SU-DHL-6 (cell line): Measurements from ENCODE around the gene TCF12.

Experiments used
- EZH2phosphoT487 ChIP-seq: fragments of 200-600 bp; sonication (generic), shearing (Covaris generic); conservative IDR thresholded peaks from 2 replicates; pipeline ENCODE4 v1.6.1; 2018; ENCODE audit warnings: mild to moderate bottlenecking, antibody characterized with exemption, low read length, moderate library complexity, mixed read lengths
- TF ChIP-seq, protein P1 (sequence below): fragments of 200-600 bp; sonication (generic); IDR thresholded peaks from one replicate; pipeline ENCODE4 v1.5.1; 2017; ENCODE audit warnings: antibody characterized with exemption, mild to moderate bottlenecking, low read length, moderate library complexity; ENCODE audit not compliant: insufficient read depth, poor library complexity, severe bottlenecking

DNA sequence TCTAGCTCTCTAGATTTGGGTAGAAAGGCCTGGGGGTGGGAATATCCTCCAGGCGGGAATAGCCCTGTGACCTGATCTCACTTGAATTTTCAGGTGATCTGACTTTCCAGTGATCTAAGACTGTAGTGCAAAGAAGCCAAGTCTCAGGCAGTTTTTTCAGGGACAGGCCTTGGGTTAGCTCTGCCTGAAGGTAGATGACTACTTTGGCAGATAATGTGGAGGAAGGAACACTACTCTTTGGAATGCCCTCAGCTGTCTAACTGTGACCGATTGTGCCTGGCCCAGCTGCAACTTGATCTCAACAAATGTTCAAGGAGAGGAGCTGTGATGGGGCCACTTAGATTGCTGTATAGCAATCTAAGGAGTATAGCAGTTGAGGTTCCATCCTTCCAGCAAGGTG lies 193.7 kb downstream of the TCF12 start:
- TF ChIP-seq, protein P1, sequence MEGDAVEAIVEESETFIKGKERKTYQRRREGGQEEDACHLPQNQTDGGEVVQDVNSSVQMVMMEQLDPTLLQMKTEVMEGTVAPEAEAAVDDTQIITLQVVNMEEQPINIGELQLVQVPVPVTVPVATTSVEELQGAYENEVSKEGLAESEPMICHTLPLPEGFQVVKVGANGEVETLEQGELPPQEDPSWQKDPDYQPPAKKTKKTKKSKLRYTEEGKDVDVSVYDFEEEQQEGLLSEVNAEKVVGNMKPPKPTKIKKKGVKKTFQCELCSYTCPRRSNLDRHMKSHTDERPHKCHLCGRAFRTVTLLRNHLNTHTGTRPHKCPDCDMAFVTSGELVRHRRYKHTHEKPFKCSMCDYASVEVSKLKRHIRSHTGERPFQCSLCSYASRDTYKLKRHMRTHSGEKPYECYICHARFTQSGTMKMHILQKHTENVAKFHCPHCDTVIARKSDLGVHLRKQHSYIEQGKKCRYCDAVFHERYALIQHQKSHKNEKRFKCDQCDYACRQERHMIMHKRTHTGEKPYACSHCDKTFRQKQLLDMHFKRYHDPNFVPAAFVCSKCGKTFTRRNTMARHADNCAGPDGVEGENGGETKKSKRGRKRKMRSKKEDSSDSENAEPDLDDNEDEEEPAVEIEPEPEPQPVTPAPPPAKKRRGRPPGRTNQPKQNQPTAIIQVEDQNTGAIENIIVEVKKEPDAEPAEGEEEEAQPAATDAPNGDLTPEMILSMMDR, result no peak
- no peak for TF ChIP-seq EZH2phosphoT487
